Measurements from ENCODE around the gene TMEM158.

The TMEM158 gene

DNA sequence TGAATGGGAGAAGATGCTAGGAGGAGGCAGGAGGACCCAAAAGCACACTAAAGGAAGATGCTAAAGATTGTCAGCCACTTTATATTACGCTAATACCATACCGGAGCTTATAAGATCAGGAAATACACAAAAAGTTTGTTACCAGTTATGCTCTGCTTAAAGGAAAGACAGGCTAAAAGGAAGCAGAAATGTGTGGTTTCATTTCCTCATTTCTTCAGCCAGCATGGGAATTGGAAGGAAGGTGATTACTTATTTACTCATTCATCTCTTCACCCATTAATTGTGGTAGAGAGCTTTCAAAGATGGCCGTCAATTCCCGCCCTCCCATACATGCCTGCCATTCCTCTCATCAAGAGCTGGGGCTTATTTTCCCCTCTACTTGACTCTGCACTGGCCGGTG is 26.7 kb upstream of the TMEM158 start:
- DNase-seq (ENCODE audit: low read depth in 1 of 2, low spot score in 1 of 2): no peak
- TF ChIP-seq JUND (IDR thresholded peaks at IDR 0.05; ENCODE audit: low read depth): no peak
- in situ Hi-C loops (cut with HindIII; ENCODE audit: low pct_unique_long_range_greater_than_20kb, low sequenced_read_pairs): no loop called here

DNA sequence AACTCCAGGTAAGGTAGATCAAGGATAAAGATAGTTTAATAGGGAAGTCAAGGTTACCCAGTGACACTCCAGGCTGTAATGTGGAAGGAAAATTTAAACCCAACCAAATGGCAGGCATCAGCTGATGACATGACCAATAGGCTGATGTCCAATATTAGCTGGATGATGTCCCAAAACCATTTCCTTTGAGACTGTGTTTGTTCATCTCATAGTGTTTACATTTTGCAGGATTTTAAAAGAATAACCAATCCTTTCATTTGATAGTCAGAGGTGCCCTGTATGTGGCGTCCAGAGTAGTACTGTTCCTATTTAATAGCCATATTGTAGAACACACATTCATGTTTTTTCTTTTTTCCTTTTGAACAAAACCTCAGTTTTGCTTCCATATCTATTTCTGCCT is 23.3 kb upstream of the TMEM158 start:
- in situ Hi-C loops (cut with HindIII; ENCODE audit: low pct_unique_long_range_greater_than_20kb, low sequenced_read_pairs): no loop called here
- no peak for DNase-seq (ENCODE audit: low read depth in 1 of 2, low spot score in 1 of 2)
- no peak for TF ChIP-seq JUND (IDR thresholded peaks at IDR 0.05; ENCODE audit: low read depth)

DNA sequence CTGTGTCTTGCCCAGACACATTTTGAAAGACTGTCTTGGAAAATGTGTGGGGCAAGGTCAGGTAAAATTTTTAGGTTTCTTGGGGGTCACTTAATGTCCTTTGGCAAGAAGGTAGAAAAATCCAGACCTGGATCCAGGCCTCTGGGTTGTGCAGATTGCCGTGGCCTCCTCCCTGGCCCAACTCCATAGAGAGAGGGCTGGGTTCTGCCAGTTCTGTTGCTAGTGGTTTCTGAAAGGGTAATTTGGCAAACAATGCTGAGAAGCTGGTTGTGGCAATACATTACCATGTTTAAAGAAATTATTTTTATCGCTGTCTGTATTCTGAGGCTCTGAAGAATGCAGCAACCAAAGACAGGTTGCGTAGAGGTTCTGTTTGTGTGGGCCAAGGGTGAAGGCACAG is 20.2 kb upstream of the TMEM158 start:
- in situ Hi-C loops (cut with HindIII; ENCODE audit: low pct_unique_long_range_greater_than_20kb, low sequenced_read_pairs): no loop called here
- no peak for TF ChIP-seq JUND (IDR thresholded peaks at IDR 0.05; ENCODE audit: low read depth)
- no peak for DNase-seq (ENCODE audit: low read depth in 1 of 2, low spot score in 1 of 2)

DNA sequence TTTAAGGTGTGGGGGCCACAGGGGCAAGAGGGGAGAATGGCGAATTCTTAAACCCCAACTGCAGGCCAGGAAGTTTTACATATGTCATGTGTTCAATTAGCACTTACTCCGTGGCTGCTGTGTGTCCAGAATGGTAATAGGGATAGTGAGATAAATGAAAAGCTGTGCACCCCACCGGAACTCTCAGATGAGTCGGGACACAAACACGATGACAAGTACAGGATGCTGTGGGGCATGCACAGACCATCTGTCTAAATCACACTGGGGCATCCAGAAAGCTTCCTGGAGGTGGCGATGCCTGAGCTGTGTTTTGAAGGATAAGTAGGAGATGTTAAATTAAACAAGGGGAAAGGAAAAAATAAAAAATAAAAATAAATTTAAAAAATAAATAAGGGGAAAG is 18.3 kb upstream of the TMEM158 start:
- DNase-seq (ENCODE audit: low read depth in 1 of 2, low spot score in 1 of 2): no peak
- in situ Hi-C loops (cut with HindIII; ENCODE audit: low pct_unique_long_range_greater_than_20kb, low sequenced_read_pairs): no loop called here
- TF ChIP-seq JUND (IDR thresholded peaks at IDR 0.05; ENCODE audit: low read depth): no peak

DNA sequence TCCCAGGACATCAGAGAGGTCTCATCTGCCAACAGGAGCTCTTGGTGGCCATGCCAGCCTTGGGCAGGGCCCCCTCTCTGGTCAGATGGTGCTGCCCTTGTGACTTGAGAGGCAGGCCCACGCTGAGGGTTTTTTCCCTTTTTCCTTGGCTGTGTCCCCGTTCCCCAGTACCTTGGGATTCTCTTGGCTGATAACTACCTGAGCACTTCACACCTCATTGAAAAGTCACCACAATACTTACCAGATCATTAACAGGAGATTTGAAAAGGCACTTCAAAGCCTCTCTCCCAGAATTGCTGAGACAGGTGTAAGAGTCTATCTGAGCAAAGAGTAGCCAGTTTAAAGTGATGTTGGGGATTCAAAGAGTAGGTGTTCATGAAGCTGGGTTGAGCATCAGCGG is 15.1 kb upstream of the TMEM158 start:
- in situ Hi-C loops (cut with HindIII; ENCODE audit: low pct_unique_long_range_greater_than_20kb, low sequenced_read_pairs): no loop called here
- TF ChIP-seq JUND (IDR thresholded peaks at IDR 0.05; ENCODE audit: low read depth): no peak
- DNase-seq (ENCODE audit: low read depth in 1 of 2, low spot score in 1 of 2): no peak

DNA sequence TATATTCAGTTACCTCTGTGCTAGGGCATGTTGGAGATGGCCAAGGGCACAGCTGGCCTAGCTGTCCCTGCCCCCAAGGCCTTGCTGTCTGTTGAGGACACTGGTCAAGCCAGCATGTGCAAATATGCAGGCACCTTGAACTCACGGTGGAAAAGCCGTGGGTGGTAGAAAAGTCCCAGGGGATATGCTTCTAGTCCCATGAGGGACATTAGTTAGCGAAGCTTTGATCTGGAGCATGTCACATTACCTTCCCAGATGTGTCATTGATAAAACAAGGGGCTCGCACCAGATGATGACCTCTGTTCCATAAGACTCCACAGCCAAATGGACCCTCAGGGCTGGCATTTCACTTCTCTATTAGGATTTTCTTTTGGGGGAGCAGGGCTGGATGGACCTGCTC is 14.2 kb upstream of the TMEM158 start:
- no peak for DNase-seq (ENCODE audit: low read depth in 1 of 2, low spot score in 1 of 2)
- TF ChIP-seq JUND (IDR thresholded peaks at IDR 0.05; ENCODE audit: low read depth): no peak
- in situ Hi-C loops (cut with HindIII; ENCODE audit: low pct_unique_long_range_greater_than_20kb, low sequenced_read_pairs): no loop called here

DNA sequence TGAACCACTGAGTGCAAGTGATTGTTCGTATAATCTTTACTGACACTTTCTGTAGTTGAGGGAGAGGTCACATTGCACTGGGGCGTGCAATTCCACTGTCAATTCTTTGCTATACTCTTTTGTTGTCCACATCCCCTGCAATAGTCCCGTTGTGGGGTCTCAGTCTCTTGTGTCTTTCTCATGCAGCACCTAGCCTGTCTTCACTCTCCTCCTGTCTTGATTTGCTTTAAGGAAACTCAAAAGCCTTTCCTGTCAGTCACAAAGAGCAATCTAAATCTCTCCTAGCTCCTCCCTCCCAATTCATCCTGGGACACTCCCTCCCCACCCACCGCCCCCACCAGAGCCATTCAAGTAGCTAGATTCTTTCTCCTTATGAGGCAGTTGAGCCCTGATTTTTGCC is 13.2 kb upstream of the TMEM158 start:
- DNase-seq (ENCODE audit: low read depth in 1 of 2, low spot score in 1 of 2): no peak
- TF ChIP-seq JUND (IDR thresholded peaks at IDR 0.05; ENCODE audit: low read depth): no peak
- in situ Hi-C loops (cut with HindIII; ENCODE audit: low pct_unique_long_range_greater_than_20kb, low sequenced_read_pairs): no loop called here

DNA sequence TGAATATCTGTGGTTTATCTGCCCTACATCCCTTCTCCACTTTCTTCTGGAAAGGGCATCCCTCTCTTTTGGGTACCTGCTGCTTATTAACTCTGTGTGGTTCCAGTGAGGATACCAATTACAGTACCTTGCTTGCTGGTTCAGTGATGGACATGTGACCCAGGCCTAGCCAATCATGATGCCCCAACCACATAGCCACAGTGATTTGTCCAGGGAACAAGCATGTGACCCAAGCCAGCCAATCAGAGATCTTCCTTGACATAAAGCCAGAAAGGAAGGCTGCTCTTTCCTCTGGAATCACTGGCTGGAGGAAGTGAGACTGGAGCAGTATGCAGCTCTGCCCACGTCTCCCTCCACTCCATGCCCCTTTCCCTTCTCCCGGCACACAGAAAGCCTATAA is 10.9 kb upstream of the TMEM158 start:
- no peak for TF ChIP-seq JUND (IDR thresholded peaks at IDR 0.05; ENCODE audit: low read depth)
- in situ Hi-C loops (cut with HindIII; ENCODE audit: low pct_unique_long_range_greater_than_20kb, low sequenced_read_pairs): no loop called here
- peak in 1 of 2 experiments; percentile 28 for DNase-seq (ENCODE audit: low read depth in 1 of 2, low spot score in 1 of 2)

DNA sequence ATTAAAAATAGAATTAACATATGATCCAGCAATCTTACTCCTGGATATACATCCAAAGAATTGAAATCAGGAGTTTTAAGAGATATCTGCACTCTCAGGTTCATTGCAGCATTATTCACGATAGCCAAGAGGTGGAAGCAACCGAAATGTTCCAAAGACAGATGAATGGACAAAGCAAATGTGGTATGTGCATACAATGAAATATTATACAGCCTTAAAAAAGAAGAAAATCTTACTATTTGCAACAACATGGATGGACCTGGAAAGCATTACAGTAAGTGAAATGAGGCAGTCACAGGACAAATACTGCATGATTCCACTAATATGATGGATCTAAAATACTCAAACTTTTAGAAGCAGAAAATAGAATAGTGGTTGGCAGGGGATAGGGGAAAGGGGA is 9.3 kb upstream of the TMEM158 start:
- DNase-seq (ENCODE audit: low read depth in 1 of 2, low spot score in 1 of 2): no peak
- no peak for TF ChIP-seq JUND (IDR thresholded peaks at IDR 0.05; ENCODE audit: low read depth)
- in situ Hi-C loops (cut with HindIII; ENCODE audit: low pct_unique_long_range_greater_than_20kb, low sequenced_read_pairs): no loop called here

- DNase-seq (ENCODE audit: low read depth in 1 of 2, low spot score in 1 of 2): no peak
- no peak for TF ChIP-seq JUND (IDR thresholded peaks at IDR 0.05; ENCODE audit: low read depth)
- in situ Hi-C loops (cut with HindIII; ENCODE audit: low pct_unique_long_range_greater_than_20kb, low sequenced_read_pairs): no loop called here
Measured at GRCh38 chr3:45234250-45234649, 8.2 kb upstream of the TMEM158 start.

DNA sequence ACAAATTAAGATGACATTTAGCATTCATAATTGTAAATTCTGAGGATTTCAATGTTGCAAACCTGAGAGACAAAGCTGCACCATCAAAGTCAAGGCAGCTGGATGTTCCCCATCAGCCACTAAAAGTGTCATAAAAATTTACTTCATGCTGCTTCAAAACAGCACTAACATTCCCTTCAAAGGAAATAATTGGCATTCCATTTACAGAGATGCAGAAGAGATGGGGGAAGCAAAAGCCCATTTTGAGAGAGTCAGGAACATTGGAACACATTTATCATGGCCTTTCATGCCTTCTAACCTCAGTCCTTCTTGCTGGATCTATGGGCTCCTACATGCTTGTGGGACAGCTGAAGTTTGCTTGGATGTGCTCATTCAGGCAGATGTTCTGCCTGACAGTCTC is 6.4 kb upstream of the TMEM158 start:
- in situ Hi-C loops (cut with HindIII; ENCODE audit: low pct_unique_long_range_greater_than_20kb, low sequenced_read_pairs): no loop called here
- DNase-seq (ENCODE audit: low read depth in 1 of 2, low spot score in 1 of 2): no peak
- TF ChIP-seq JUND (IDR thresholded peaks at IDR 0.05; ENCODE audit: low read depth): no peak

DNA sequence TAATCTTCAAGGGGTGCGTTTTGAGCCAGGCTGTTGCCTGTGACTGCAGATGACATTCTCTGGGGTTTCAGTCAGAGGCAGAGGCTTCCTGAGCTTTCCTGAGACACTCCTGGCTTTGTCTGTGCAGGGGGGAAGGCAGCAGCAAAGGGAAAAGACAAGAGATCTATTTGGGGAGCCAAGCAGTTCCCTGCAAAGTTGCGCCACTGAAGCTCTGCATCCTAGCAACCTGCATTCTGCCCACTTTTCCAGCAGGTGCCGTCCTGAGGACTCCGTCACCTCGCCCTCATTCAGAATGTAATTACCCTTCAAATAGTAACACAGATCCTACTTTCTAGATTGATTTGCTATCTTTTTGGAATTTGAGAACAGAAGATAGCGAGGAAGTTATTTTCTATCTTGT is 1.9 kb upstream of the TMEM158 start:
- in situ Hi-C loops (cut with HindIII; ENCODE audit: low pct_unique_long_range_greater_than_20kb, low sequenced_read_pairs): no loop called here
- TF ChIP-seq JUND (IDR thresholded peaks at IDR 0.05; ENCODE audit: low read depth): no peak
- no peak for DNase-seq (ENCODE audit: low read depth in 1 of 2, low spot score in 1 of 2)

DNA sequence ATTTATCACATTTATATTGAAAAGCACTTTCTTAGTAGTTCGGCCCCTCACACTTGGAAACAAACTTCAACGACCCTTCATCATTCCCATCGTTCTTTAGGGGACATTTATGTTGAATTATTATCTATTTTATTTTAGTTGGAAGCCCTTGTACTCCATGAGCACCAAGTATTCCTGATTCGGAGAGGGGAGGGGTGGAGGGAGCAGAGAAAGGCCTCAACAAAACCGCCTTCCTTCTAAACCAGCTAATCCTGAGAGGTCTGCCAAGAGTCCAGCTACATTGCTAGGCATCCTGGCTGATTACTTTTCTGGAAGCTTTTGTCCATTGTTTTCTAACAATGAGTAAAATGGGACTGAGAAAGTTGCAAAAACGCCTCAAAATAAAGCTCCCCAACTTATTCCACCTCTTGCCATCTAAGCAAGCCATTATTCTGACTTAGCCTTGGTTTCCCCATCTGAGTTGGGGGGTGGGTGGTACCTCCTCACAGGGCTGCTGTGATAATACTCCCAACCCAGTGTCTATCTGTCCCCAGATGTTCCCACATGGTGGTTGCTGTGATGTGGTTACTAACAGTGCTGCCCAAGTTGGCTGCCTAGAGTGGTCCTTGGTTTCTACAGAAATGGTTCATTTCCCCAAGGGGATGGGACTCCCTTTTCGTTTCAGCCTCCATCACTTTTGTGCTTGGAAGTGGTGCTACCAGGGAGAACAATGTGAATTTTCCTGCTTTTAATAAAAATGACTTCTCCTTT is 1.2 kb upstream of the TMEM158 start:
- DNase-seq (ENCODE audit: low read depth in 1 of 2, low spot score in 1 of 2): no peak
- in situ Hi-C loops (cut with HindIII; ENCODE audit: low pct_unique_long_range_greater_than_20kb, low sequenced_read_pairs): no loop called here

More for the DNA sequence above, 1.2 kb upstream of the TMEM158 start:
- TF ChIP-seq JUND (IDR thresholded peaks at IDR 0.05; ENCODE audit: low read depth): no peak

Data from T47D (cell line).